ENCODE results near the gene HEATR5B.

- TF ChIP-seq CTCF (IDR thresholded peaks at IDR 0.05; ENCODE audit: low read length) (no peak), EZH2 (optimal IDR thresholded peaks at IDR 0.05; ENCODE audit: low read depth, low read length) (no peak), EZH2phosphoT487 (IDR thresholded peaks at IDR 0.05; ENCODE audit: low read length) (no peak)
Measured at GRCh38 chr2:36988008-36988407, 96.2 kb downstream of the HEATR5B start.
